ENCODE data around the gene ODC1. TPM values are rescaled to one million over a fixed set of nuclear protein-coding genes. Genes with fewer than 3 reads are reported as not detected.

ODC1 gene
- total RNA-seq, 3 donors from 2014 or later = 39.8 to 68.8 (median 60.3) TPM

GRCh38 chr2:10436583-10437110 is 11.5 kb downstream of the ODC1 start:
- intact Hi-C loops (cut with DNase I; ENCODE audit: low total_unique reads) = no loop called here

GRCh38 chr2:10435820-10436204 is 12.3 kb downstream of the ODC1 start:
- H3K36me3 ChIP-seq = no peaks in the 10 kb centered on the region
- DNase-seq (ENCODE audit: low spot score in 2 of 2) = no peak

More at GRCh38 chr2:10436583-10437110, 11.5 kb downstream of the ODC1 start:
- DNase-seq (ENCODE audit: low spot score in 2 of 2) = no peak
- peaks cover 0 to 4% of the 10 kb centered on the region in 2 donors for H3K4me1 ChIP-seq
- H3K27ac ChIP-seq = no peak overlapping the region
- H3K9me3 ChIP-seq = no peaks in the 10 kb centered on the region
- H3K27me3 ChIP-seq = peaks cover 0 to 5% of the 10 kb centered on the region in 2 donors
- H3K36me3 ChIP-seq = no peaks in the 10 kb centered on the region
- TF ChIP-seq POLR2A (IDR thresholded peaks at IDR 0.05) (no peak), CTCF (IDR thresholded peaks at IDR 0.05) (no peak), POLR2AphosphoS5 (IDR thresholded peaks at IDR 0.05) (no peak)
- no peak overlapping the region for H3K4me3 ChIP-seq

DNA sequence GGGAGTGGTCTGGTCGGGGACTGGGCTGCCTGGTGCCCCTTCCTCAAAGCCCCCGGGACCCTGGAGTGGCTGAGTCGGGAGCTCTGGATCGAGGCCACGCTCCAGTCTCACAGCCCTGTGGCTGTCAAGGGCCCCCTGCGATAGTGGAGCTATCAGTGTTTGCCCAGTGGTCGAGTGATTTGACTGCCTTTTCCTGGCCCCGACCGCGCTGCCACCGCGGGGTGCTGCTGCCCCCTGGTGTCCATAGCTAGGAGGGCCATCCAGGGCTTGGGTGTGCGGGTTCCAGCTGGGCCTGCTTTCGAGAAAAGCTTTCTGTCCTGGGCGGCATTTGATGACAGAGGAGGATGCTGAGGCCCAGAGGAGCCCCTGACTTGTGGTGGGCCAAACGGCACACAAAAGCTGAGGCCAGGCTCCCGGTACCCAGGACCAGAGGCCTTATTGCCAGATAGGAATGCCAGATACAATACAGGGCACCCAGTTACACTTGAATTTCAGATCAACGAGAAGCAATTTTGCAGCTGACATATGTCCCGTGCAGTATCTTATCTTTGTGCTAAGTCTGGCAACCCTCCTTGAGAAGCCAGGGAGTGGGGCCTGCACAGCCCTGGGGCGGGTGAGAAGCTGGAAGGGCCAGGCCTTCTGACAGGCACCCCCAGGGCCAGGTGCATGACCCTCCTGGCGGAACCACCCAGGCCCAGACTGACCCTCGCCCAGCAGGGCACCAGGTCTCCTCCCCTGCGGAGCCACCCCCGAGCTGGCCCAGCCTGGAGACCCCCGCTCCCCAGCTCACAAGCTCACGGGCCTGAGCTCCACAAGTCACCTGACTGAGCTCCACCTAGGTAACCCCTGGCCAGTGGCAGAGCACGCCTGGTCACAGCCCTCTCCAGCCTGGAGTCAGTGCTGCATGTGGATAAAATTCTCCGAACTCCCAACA is 13.0 kb downstream of the ODC1 start:
- TF ChIP-seq POLR2A (IDR thresholded peaks at IDR 0.05) (no peak), CTCF (IDR thresholded peaks at IDR 0.05) (peak; percentile 90 to 95 (median 92))
- intact Hi-C loops (cut with DNase I; ENCODE audit: low total_unique reads) = no loop called here

More at GRCh38 chr2:10435820-10436204, 12.3 kb downstream of the ODC1 start:
- Histone ChIP-seq H3K27me3 (peaks cover 0 to 6% of the 10 kb centered on the region in 2 donors), H3K4me1 (peaks cover 0 to 4% of the 10 kb centered on the region in 2 donors), H3K9me3 (no peaks in the 10 kb centered on the region), H3K4me3 (no peak overlapping the region), H3K27ac (no peak overlapping the region)
- TF ChIP-seq POLR2A (IDR thresholded peaks at IDR 0.05) = no peak
- intact Hi-C loops (cut with DNase I; ENCODE audit: low total_unique reads) = no loop called here

GRCh38 chr2:10433947-10434885 is 13.9 kb downstream of the ODC1 start:
- no peak for TF ChIP-seq POLR2A (IDR thresholded peaks at IDR 0.05)
- Histone ChIP-seq H3K36me3 (no peaks in the 10 kb centered on the region), H3K27ac (no peak overlapping the region), H3K9me3 (no peaks in the 10 kb centered on the region), H3K4me1 (peaks cover 0 to 4% of the 10 kb centered on the region in 2 donors), H3K4me3 (no peak overlapping the region), H3K27me3 (peaks cover 0 to 6% of the 10 kb centered on the region in 2 donors)
- intact Hi-C loops (cut with DNase I; ENCODE audit: low total_unique reads) = no loop called here
- DNase-seq (ENCODE audit: low spot score in 2 of 2) = no peak

More for the DNA sequence above, 13.0 kb downstream of the ODC1 start:
- H3K9me3 ChIP-seq = no peaks in the 10 kb centered on the region
- H3K4me1 ChIP-seq = peaks cover 0 to 4% of the 10 kb centered on the region in 2 donors
- H3K27me3 ChIP-seq = peaks cover 0 to 6% of the 10 kb centered on the region in 2 donors
- peak in 1 of 2 donors; percentile 64 for DNase-seq (ENCODE audit: low spot score in 2 of 2)
- H3K4me3 ChIP-seq = no peak overlapping the region
- H3K36me3 ChIP-seq = no peaks in the 10 kb centered on the region
- no peak overlapping the region for H3K27ac ChIP-seq

DNA sequence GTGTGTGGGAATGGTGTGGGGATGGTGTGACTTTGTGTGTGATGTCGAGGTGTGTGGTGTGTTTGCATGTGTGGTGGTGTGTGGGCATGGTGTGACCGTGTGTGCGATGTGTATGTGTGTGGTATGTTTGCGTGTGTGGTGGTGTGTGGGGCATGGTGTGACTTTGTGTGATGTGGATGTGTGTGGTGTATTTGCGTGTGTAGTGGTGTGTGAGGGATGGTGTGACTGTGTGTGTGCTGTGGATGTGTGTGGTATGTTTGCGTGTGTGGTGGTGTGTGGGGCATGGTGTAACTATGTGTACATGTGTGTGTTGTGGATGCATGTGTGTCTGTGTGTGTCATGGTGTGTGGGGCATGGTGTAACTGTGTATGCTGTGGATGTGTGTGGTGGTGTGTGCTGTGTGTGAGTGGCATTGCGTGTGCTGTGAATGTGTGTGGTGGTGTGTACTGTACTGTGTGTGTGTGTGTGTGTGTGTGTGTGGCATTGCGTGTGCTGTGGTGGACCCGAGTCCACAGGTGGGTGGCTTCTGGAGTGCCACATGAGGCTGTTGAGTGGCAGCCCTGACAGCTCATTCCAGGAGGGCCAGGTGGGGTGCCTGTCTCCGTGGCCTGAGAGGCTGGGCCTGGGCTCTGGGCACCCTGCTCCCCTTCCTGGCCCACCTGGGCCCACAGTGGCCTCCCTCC is 14.7 kb downstream of the ODC1 start:
- DNase-seq (ENCODE audit: low spot score in 2 of 2) = no peak
- Histone ChIP-seq H3K4me1 (peaks cover 0 to 4% of the 10 kb centered on the region in 2 donors), H3K27me3 (peaks cover 0 to 6% of the 10 kb centered on the region in 2 donors), H3K27ac (no peak overlapping the region), H3K9me3 (no peaks in the 10 kb centered on the region), H3K4me3 (no peak overlapping the region), H3K36me3 (no peaks in the 10 kb centered on the region)
- TF ChIP-seq CTCF (IDR thresholded peaks at IDR 0.05) = no peak
- TF ChIP-seq POLR2AphosphoS5 (IDR thresholded peaks at IDR 0.05) = no peak
- TF ChIP-seq POLR2A (IDR thresholded peaks at IDR 0.05) = no peak
- intact Hi-C loops (cut with DNase I; ENCODE audit: low total_unique reads) = no loop called here
